GM12865 (cell line): Measurements from ENCODE around the gene RAB37.
A peak's percentile ranks its signal among the peaks of the same experiment; 100 is the strongest.

ENCODE experiments used
- DNase-seq: peaks from one replicate; pipeline ENCODE4 v3.0.0; 2010; ENCODE audit warnings: low read depth
- H3K4me3 ChIP-seq: 2 replicates; pipeline ENCODE4 v1.5.1; 2011; ENCODE audit warnings: mild to moderate bottlenecking, low read depth, low read length, control low read depth
- CTCF ChIP-seq: IDR thresholded peaks from 2 replicates; pipeline ENCODE4 v1.5.1; 2011; ENCODE audit warnings: low read length, control low read depth, low read depth, inconsistent platforms; ENCODE audit not compliant: insufficient read depth; ENCODE audit errors: missing control alignments

Gene RAB37

GRCh38 chr17:74769856-74770497, 32.9 kb downstream of the RAB37 start:
- no peak overlapping the region for H3K4me3 ChIP-seq
- no peak for TF ChIP-seq CTCF
- DNase-seq, result no peak

- peak; percentile 88 for TF ChIP-seq CTCF
- no peak overlapping the region for H3K4me3 ChIP-seq
- DNase-seq, result peak; percentile 74
These were observed 33.7 kb downstream of the RAB37 start for GRCh38 chr17:74770498-74771318.

GRCh38 chr17:74771319-74771914, 34.4 kb downstream of the RAB37 start:
- DNase-seq, result no peak
- no peak overlapping the region for H3K4me3 ChIP-seq
- TF ChIP-seq CTCF, result no peak

- TF ChIP-seq CTCF, result no peak
- no peak for DNase-seq
- H3K4me3 ChIP-seq, result no peak overlapping the region
These were observed 35.0 kb downstream of the RAB37 start for GRCh38 chr17:74772053-74772452.

- no peak for TF ChIP-seq CTCF
- no peak overlapping the region for H3K4me3 ChIP-seq
- DNase-seq, result no peak
These were observed 36.4 kb downstream of the RAB37 start for GRCh38 chr17:74773414-74773813.

GRCh38 chr17:74773871-74774286, 36.8 kb downstream of the RAB37 start:
- H3K4me3 ChIP-seq, result no peak overlapping the region
- TF ChIP-seq CTCF, result no peak
- DNase-seq, result no peak
